Sigmoid colon (tissue), 7 donors: ENCODE data around the gene CCDC57. TPM values are rescaled to one million over a fixed set of nuclear protein-coding genes. Genes with fewer than 3 reads are reported as not detected.
"Not testable (repeated sequence)": the region's sequence is repeated elsewhere in the genome, so short reads cannot be mapped to it uniquely, and the experiment has no call there.

Experiments used
- DNase-seq: peaks from one replicate; pipeline ENCODE4 v3.0.0-alpha.2; 2019
- H3K27ac ChIP-seq, 4 donors: fragments of 200-600 bp; sonication (generic); one replicate each; pipeline ENCODE4 v1.5.1; 2016 to 2019; ENCODE audit warnings: mild to moderate bottlenecking in 1 of 4
- H3K27me3 ChIP-seq, 3 donors: fragments of 200-600 bp; sonication (generic); one replicate each; pipeline ENCODE4 v1.5.1; 2019; ENCODE audit warnings: mild to moderate bottlenecking in 1 of 3
- H3K36me3 ChIP-seq, 4 donors: fragments of 200-600 bp; sonication (generic); one replicate each; pipeline ENCODE4 v1.5.1; 2016 to 2019
- H3K4me1 ChIP-seq, 4 donors: fragments of 200-600 bp; sonication (generic); one replicate each; pipeline ENCODE4 v1.5.1; 2017 to 2019
- H3K4me3 ChIP-seq, 4 donors: fragments of 200-600 bp; sonication (generic); one replicate each; pipeline ENCODE4 v1.5.1; 2017 to 2019; ENCODE audit warnings: mild to moderate bottlenecking in 2 of 4, moderate library complexity in 1 of 4
- H3K9me3 ChIP-seq, 4 donors: fragments of 200-600 bp in 3 of 4; sonication (generic) in 3 of 4; one replicate each; pipeline versions ENCODE4 v1.5.1 to v1.6.1; 2013 to 2019
- EP300 ChIP-seq, 4 donors: sonication (generic); formaldehyde crosslinking; IDR thresholded peaks; one replicate each; pipeline ENCODE4 v1.6.1; 2017; ENCODE audit warnings: antibody characterized with exemption in 4 of 4
- POLR2A ChIP-seq, 2 donors: fragments of 450-650 bp; IDR thresholded peaks; one replicate each; pipeline ENCODE4 v1.6.1; 2016; ENCODE audit warnings: antibody characterized with exemption in 2 of 2, mild to moderate bottlenecking in 2 of 2, moderate library complexity in 2 of 2
- POLR2AphosphoS5 ChIP-seq, 4 donors: sonication (generic); formaldehyde crosslinking; IDR thresholded peaks; one replicate each; pipeline ENCODE4 v1.6.1; 2017; ENCODE audit warnings: antibody characterized with exemption in 4 of 4
- whole genome bisulfite sequencing, 2 donors: extraction: QIAGEN DNeasy Blood & Tissue Kit; methylation state at CpG; one replicate each; pipeline ENCODE4 v1.1.7; 2013; 5-methylcytosine and 5-hydroxymethylcytosine counted together
- intact Hi-C: fragments of 100-400 bp; cut with DNase I; formaldehyde crosslinking; loops from one replicate; pipeline ENCODE4 v1.15.1; 2023
- polyA plus RNA-seq, 3 donors: library from polyadenylated mRNA; stranded (reverse); fragments of 200-250 nt; gene quantifications; one replicate each; pipeline ENCODE4 v1.2.3, GENCODE V29; 2013
- total RNA-seq, 4 donors: library from RNA; depleted of rRNA; stranded (reverse); fragments of >200 nt; gene quantifications; one replicate each; pipeline ENCODE4 v1.1.0, GENCODE V29; 2016
- TF ChIP-seq, protein P1 (sequence below), 4 experiments: fragments of 450-650 bp in 3 of 4; fragments of 200-600 bp in 1 of 4; IDR thresholded peaks; one replicate each; pipeline ENCODE4 v1.5.1; 2016 to 2019; ENCODE audit warnings: antibody characterized with exemption in 4 of 4, mild to moderate bottlenecking in 3 of 4, moderate library complexity in 2 of 4
- donor health status: healthy with polysubstance abuse.
- donor health status: Bipolar disorder and iron deficiency.
- donor health status: healthy.

CCDC57 gene
- total and polyA plus RNA-seq, 7 donors, result 13.3 to 47.8 (median 24.4) TPM

DNA sequence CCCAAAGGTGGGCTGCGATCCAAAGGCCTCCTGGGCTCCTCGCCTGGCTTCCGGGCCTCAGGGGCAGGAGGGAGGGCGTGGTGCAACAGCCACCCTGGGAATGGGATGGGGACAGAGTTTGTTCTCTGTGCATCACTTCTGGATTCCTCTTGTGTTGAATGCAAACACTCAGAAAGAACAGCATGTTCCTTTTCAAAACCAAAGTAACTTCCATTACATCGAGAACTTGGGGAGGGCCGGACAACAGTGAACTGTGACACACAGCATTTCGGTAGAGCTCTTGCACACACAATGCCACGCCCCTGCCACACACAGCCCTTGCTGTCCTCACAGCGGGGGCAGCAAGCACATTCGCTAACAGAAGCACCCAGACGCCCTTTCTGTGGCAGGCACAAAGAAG lies 78.5 kb downstream of the CCDC57 start:
- H3K27ac ChIP-seq, result peak overlapping the region in 1 of 4 donors; percentile 12

DNA sequence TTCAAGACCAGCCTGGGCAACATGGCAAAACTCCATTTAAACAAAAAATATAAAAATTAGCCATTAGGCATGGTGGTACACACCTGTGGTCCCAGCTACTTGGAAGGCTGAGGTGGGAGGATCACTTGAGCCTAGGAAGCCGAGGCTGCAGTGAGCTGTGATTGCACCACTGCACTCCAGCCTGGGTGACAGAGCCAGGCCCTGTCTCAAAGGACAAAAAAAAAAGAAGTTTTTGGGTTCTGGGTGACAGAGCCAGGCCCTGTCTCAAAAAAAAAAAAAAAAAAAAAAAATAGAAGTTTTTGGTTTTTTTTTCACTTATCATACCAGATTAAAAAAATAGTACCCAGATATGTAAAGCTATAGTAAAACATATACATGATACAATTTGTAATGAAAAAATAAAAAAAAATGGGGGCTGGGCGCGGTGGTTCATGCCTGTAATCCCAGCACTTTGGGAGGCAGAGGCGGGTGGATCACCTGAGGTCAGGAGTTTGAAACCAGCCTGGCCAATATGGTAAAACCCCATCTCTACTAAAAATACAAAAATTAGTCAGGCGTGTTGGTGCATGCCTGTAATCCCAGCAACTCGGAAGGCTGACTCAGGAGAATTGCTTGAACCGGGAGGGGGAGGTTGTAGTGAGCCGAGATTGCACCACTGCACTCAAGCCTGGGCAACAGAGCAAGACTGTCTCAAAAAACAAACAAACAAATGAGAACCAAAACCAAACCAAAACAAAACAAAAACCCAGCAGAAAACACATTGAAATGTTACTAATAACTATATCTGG lies 79.3 kb downstream of the CCDC57 start:
- H3K4me1 ChIP-seq, H3K4me3 ChIP-seq, H3K9me3 ChIP-seq, H3K27ac ChIP-seq, H3K27me3 ChIP-seq, intact Hi-C loops, H3K36me3 ChIP-seq, DNase-seq: not testable (repeated sequence)
- WGBS, 2 donors, result 88 to 91% methylated on average over 8 of the region's 8 CpGs

More for the DNA sequence above, 78.5 kb downstream of the CCDC57 start:
- H3K4me3 ChIP-seq, result no peak overlapping the region
- WGBS, 2 donors, result 75 to 90% methylated on average over 11 of the region's 11 CpGs
- no peaks in the 10 kb centered on the region for H3K36me3 ChIP-seq
- no peaks in the 10 kb centered on the region for H3K9me3 ChIP-seq
- intact Hi-C loops, result no loop called here
- DNase-seq, result no peak
- no peak for TF ChIP-seq EP300 (IDR thresholded peaks at IDR 0.05)
- TF ChIP-seq, protein P1, sequence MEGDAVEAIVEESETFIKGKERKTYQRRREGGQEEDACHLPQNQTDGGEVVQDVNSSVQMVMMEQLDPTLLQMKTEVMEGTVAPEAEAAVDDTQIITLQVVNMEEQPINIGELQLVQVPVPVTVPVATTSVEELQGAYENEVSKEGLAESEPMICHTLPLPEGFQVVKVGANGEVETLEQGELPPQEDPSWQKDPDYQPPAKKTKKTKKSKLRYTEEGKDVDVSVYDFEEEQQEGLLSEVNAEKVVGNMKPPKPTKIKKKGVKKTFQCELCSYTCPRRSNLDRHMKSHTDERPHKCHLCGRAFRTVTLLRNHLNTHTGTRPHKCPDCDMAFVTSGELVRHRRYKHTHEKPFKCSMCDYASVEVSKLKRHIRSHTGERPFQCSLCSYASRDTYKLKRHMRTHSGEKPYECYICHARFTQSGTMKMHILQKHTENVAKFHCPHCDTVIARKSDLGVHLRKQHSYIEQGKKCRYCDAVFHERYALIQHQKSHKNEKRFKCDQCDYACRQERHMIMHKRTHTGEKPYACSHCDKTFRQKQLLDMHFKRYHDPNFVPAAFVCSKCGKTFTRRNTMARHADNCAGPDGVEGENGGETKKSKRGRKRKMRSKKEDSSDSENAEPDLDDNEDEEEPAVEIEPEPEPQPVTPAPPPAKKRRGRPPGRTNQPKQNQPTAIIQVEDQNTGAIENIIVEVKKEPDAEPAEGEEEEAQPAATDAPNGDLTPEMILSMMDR (IDR thresholded peaks at IDR 0.05), result no peak
- TF ChIP-seq POLR2A (IDR thresholded peaks at IDR 0.05), result no peak
- TF ChIP-seq POLR2AphosphoS5 (IDR thresholded peaks at IDR 0.05), result peak in 1 of 4 donors; percentile 9
- no peaks in the 10 kb centered on the region for H3K4me1 ChIP-seq
- H3K27me3 ChIP-seq, result no peaks in the 10 kb centered on the region

DNA sequence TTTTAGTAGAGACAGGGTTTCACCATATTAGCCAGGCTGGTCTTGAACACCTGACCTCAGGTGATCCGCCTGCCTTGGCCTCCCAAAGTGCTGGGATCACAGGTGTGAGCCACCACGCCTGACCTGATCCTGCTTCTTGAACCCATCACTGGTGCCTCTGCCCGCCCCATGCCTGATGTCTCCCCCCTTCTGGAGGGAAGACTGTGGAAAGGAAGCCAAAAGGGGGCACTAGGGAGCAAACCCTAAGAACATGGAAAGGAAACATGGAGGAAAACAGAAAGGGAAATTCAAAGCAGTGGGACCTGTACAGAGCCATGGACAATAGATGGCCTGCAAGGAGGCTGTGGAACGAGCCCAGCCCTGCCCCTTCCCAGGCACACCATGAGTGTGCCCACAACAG lies 83.5 kb downstream of the CCDC57 start:
- no peak for DNase-seq
- peaks cover 0 to 23% (median 0%) of the 10 kb centered on the region in 4 donors for H3K36me3 ChIP-seq
- no peaks in the 10 kb centered on the region for H3K27me3 ChIP-seq
- no peak for TF ChIP-seq POLR2AphosphoS5 (IDR thresholded peaks at IDR 0.05)
- no peak for TF ChIP-seq POLR2A (IDR thresholded peaks at IDR 0.05)
- TF ChIP-seq, protein P1 (IDR thresholded peaks at IDR 0.05), result no peak
- no peak for TF ChIP-seq EP300 (IDR thresholded peaks at IDR 0.05)
- intact Hi-C loops, result no loop called here
- H3K4me1 ChIP-seq, result no peaks in the 10 kb centered on the region
- WGBS, 2 donors, result 89 to 94% methylated on average over 4 of the region's 4 CpGs
- H3K4me3 ChIP-seq, result no peak overlapping the region
- H3K9me3 ChIP-seq, result no peaks in the 10 kb centered on the region
- no peak overlapping the region for H3K27ac ChIP-seq

- H3K4me3 ChIP-seq, result no peak overlapping the region
- TF ChIP-seq, protein P1 (IDR thresholded peaks at IDR 0.05), result no peak
- TF ChIP-seq POLR2A (IDR thresholded peaks at IDR 0.05), result no peak
- TF ChIP-seq EP300 (IDR thresholded peaks at IDR 0.05), result no peak
- TF ChIP-seq POLR2AphosphoS5 (IDR thresholded peaks at IDR 0.05), result no peak
- peaks cover 0 to 23% (median 0%) of the 10 kb centered on the region in 4 donors for H3K36me3 ChIP-seq
- H3K4me1 ChIP-seq, result no peaks in the 10 kb centered on the region
- H3K27me3 ChIP-seq, result no peaks in the 10 kb centered on the region
- 88% methylated on average over 15 of the region's 15 CpGs for WGBS, 2 donors
- DNase-seq, result no peak
- no peak overlapping the region for H3K27ac ChIP-seq
- no peaks in the 10 kb centered on the region for H3K9me3 ChIP-seq
- intact Hi-C loops, result no loop called here
These were observed 84.4 kb downstream of the CCDC57 start for GRCh38 chr17:82128287-82128686.

DNA sequence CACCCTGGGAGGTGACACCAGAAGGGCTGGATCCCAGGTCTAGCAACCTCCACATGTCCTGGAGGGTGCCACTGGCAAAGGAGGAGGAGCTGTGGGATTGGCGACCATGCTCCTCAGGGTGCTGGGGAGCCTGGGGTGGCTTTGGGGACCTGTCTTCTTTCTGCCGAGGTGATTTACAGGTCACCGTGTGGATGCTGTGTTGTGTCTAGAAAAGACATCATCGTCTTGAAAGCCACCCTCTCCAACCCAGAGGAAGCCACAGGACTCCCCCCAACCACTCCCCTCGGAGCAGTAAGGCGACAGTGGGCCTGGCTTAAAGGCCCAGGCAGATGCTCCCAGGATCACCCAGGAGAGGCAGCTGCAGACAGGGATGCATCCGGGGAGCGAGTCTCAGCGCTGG lies 84.9 kb downstream of the CCDC57 start:
- Histone ChIP-seq H3K27me3 (no peaks in the 10 kb centered on the region), H3K36me3 (peaks cover 0 to 23% (median 0%) of the 10 kb centered on the region in 4 donors), H3K9me3 (no peaks in the 10 kb centered on the region), H3K27ac (no peak overlapping the region), H3K4me3 (no peak overlapping the region), H3K4me1 (no peaks in the 10 kb centered on the region)
- TF ChIP-seq POLR2AphosphoS5 (IDR thresholded peaks at IDR 0.05) (no peak), EP300 (IDR thresholded peaks at IDR 0.05) (no peak), POLR2A (IDR thresholded peaks at IDR 0.05) (no peak)
- TF ChIP-seq, protein P1 (IDR thresholded peaks at IDR 0.05), result no peak
- 84 to 92% methylated on average over 9 of the region's 9 CpGs for WGBS, 2 donors
- DNase-seq, result no peak
- intact Hi-C loops, result no loop called here
